HepG2 (cell line): ENCODE measurements around the gene PRM3. TPM values are rescaled to one million over a fixed set of nuclear protein-coding genes. Genes with fewer than 3 reads are reported as not detected.

Experiments used
- CSRNP2 ChIP-seq: sonication (generic); formaldehyde crosslinking; conservative IDR thresholded peaks from 2 replicates; pipeline ENCODE4 v1.8.0; 2022; ENCODE audit warnings: low read depth, missing genetic modification reagents
- ETV6 ChIP-seq: sonication (generic); formaldehyde crosslinking; conservative IDR thresholded peaks from 2 replicates; pipeline ENCODE4 v1.4.0; 2020; ENCODE audit warnings: missing genetic modification reagents
- HNF4G ChIP-seq, 2 experiments: sonication (generic) in 1 of 2; formaldehyde crosslinking in 1 of 2; IDR thresholded peaks; 2 replicates each; pipeline versions ENCODE4 v1.4.0 to v1.6.1; 2011 to 2020; ENCODE audit warnings: borderline replicate concordance in 2 of 2, low read depth in 2 of 2, mild to moderate bottlenecking in 2 of 2, low read length in 1 of 2, missing genetic modification reagents in 1 of 2, moderate library complexity in 1 of 2
- MAFF ChIP-seq: IDR thresholded peaks from 2 replicates; pipeline ENCODE4 v1.6.1; 2011; ENCODE audit warnings: low read depth, low read length, improper control_type of control experiment
- PBX3 ChIP-seq: sonication (generic); formaldehyde crosslinking; IDR thresholded peaks from 2 replicates; pipeline ENCODE4 v1.8.1; 2023; ENCODE audit warnings: missing genetic modification reagents, inconsistent platforms, borderline replicate concordance
- PHF21A ChIP-seq: sonication (generic); formaldehyde crosslinking; IDR thresholded peaks from 2 replicates; pipeline ENCODE4 v1.5.0; 2020; ENCODE audit warnings: mild to moderate bottlenecking, missing genetic modification reagents
- REL ChIP-seq: sonication (generic); formaldehyde crosslinking; conservative IDR thresholded peaks from 2 replicates; pipeline ENCODE4 v1.8.0; 2022; ENCODE audit warnings: mild to moderate bottlenecking, missing genetic modification reagents, moderate library complexity
- SAP130 ChIP-seq: IDR thresholded peaks from 2 replicates; pipeline ENCODE4 v1.6.1; 2016; ENCODE audit warnings: low read depth
- SOX6 ChIP-seq, 2 experiments: fragments of 450-650 bp in 1 of 2; sonication (generic) in 1 of 2; formaldehyde crosslinking in 1 of 2; IDR thresholded peaks; 2 replicates each; pipeline versions ENCODE4 v1.4.0 to v1.6.1; 2017 to 2020; ENCODE audit warnings: antibody characterized with exemption in 1 of 2, mild to moderate bottlenecking in 1 of 2, missing genetic modification reagents in 1 of 2
- TEF ChIP-seq: sonication (generic); formaldehyde crosslinking; IDR thresholded peaks from 2 replicates; pipeline ENCODE4 v1.5.0; 2020; ENCODE audit warnings: missing genetic modification reagents
- YEATS2 ChIP-seq: sonication (generic); formaldehyde crosslinking; IDR thresholded peaks from 2 replicates; pipeline ENCODE4 v1.4.0; 2020; ENCODE audit warnings: missing genetic modification reagents, borderline replicate concordance
- ZFP36 ChIP-seq: fragments of 150-350 bp; IDR thresholded peaks from 2 replicates; pipeline ENCODE4 v1.6.1; 2018; ENCODE audit warnings: borderline replicate concordance, low read length, low read depth; ENCODE audit not compliant: partially characterized antibody
- ZNF367 ChIP-seq: sonication (generic); formaldehyde crosslinking; IDR thresholded peaks from 2 replicates; pipeline ENCODE4 v1.4.0; 2020; ENCODE audit warnings: missing genetic modification reagents, borderline replicate concordance
- ZNF441 ChIP-seq: sonication (generic); formaldehyde crosslinking; IDR thresholded peaks from 2 replicates; pipeline ENCODE4 v1.7.0; 2021; ENCODE audit warnings: missing genetic modification reagents, borderline replicate concordance
- ZNF503 ChIP-seq: sonication (generic); formaldehyde crosslinking; IDR thresholded peaks from 2 replicates; pipeline ENCODE4 v1.4.0; 2020; ENCODE audit warnings: missing genetic modification reagents
- ZNF75D ChIP-seq: sonication (generic); formaldehyde crosslinking; IDR thresholded peaks from 2 replicates; pipeline ENCODE4 v1.8.1; 2023; ENCODE audit warnings: missing genetic modification reagents, mild to moderate bottlenecking, borderline replicate concordance
- ZNF781 ChIP-seq: sonication (generic); formaldehyde crosslinking; IDR thresholded peaks from 2 replicates; pipeline ENCODE4 v1.5.1; 2020; ENCODE audit warnings: borderline replicate concordance, mild to moderate bottlenecking, missing genetic modification reagents; ENCODE audit errors: not compliant biosample characterization
- ZNF839 ChIP-seq: sonication (generic); formaldehyde crosslinking; IDR thresholded peaks from 2 replicates; pipeline ENCODE4 v1.4.0; 2020; ENCODE audit warnings: missing genetic modification reagents, mild to moderate bottlenecking, borderline replicate concordance
- polyA plus RNA-seq, 8 experiments: library from polyadenylated mRNA; depleted of rRNA in 3 of 8; stranded (reverse) in 7 of 8; unstranded in 1 of 8; fragments of >200 nt; fragmentation: Illumina TruSeq in 4 of 8; extraction: Trizol in 4 of 8; gene quantifications; 2 replicates each; pipeline versions ENCODE4 v1.2.1 to v1.2.3, GENCODE V29; 2011 to 2016; ENCODE audit warnings: low read depth in 4 of 8, missing spikeins in 1 of 8, mixed read lengths in 1 of 8; ENCODE audit not compliant: insufficient read depth in 1 of 8
- total RNA-seq, 5 experiments: library from RNA; depleted of rRNA; stranded (reverse); fragments of >200 nt; fragmentation: Illumina TruSeq; extraction: Trizol; gene quantifications; 2 replicates each; pipeline ENCODE4 v1.2.3, GENCODE V29; 2016; ENCODE audit warnings: low read depth in 1 of 5
- TF ChIP-seq, protein P1 (sequence below): sonication (generic); formaldehyde crosslinking; IDR thresholded peaks from 2 replicates; pipeline ENCODE4 v1.8.0; 2022; ENCODE audit warnings: missing genetic modification reagents, mild to moderate bottlenecking, borderline replicate concordance

Gene PRM3
- total and polyA plus RNA-seq, 2 of the 13 experiments (the other 11 are each of a cell fraction or from before 2014, with no cell fraction given) = not detected

DNA sequence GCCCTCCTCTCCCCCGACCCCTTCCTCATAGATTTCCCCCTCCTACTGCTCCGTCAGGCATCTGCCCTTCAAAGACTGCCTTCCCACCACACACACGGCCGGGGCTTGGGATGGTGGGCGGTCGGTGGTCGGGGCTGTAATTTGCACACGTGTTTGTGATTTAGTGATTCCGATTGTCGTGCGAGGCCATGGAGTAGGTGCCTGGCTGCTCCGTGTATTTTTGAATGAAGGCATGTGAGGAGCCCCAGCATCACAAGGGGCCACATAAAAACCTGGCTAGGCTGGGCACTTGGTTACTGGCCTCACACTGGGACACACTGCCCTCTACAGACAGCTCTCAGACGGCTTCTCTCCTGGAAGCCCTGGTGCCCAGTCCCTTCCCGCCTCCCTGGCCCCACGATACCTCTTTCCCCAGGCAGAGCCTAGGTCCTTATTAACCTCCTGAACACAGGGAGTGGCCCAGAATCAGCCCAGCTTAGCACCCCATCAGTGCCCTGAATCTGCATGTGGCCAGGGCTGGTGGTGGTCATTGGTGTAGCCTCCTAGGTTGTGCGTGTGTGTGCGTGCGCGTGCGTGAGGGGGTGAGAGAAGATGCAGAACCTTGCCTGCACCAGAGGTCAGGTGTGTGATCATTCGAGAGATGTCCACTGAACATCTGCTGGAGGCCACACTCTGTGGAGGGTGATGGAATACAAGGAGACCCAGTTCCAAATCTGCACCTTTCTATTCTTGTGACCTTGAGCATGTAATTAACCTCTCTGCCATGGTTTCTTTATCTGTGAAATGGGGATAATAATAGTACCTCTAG lies 16.1 kb downstream of the PRM3 start (continued):
- TF ChIP-seq, protein P1, sequence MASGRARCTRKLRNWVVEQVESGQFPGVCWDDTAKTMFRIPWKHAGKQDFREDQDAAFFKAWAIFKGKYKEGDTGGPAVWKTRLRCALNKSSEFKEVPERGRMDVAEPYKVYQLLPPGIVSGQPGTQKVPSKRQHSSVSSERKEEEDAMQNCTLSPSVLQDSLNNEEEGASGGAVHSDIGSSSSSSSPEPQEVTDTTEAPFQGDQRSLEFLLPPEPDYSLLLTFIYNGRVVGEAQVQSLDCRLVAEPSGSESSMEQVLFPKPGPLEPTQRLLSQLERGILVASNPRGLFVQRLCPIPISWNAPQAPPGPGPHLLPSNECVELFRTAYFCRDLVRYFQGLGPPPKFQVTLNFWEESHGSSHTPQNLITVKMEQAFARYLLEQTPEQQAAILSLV (CRISPR knock-in tag) = peak; percentile 89
- TF ChIP-seq REL (CRISPR knock-in tag) (no peak), ZNF441 (CRISPR knock-in tag) (peak; percentile 50; the same call in 1 of the 2 replicates), ZNF839 (CRISPR knock-in tag) (0 out of 2 replicates have a peak, but pooled peaks have one; percentile 45), MAFF (0 out of 2 replicates have a peak, but pooled peaks have one; percentile 7), TEF (CRISPR knock-in tag) (no peak), ZFP36 (no peak), ZNF781 (CRISPR knock-in tag) (peak; percentile 75), ZNF367 (CRISPR knock-in tag) (0 out of 2 replicates have a peak, but pooled peaks have one; percentile 21), PHF21A (CRISPR knock-in tag) (peak; percentile 82; the same call in 1 of the 2 replicates), CSRNP2 (CRISPR knock-in tag) (no peak), HNF4G (IDR thresholded peaks at IDR 0.05; ENCODE audit: borderline replicate concordance, low read depth, low read length) (no peak), HNF4G (CRISPR knock-in tag; IDR thresholded peaks at IDR 0.05; ENCODE audit: borderline replicate concordance, low read depth) (peak; percentile 85), ETV6 (CRISPR knock-in tag) (no peak), PBX3 (CRISPR knock-in tag) (no peak), YEATS2 (peak; percentile 38; the same call in 1 of the 2 replicates), SAP130 (peak; percentile 77), ZNF75D (CRISPR knock-in tag) (no peak), SOX6 (IDR thresholded peaks at IDR 0.05) (no peak), SOX6 (CRISPR knock-in tag; IDR thresholded peaks at IDR 0.05) (peak; percentile 75), ZNF503 (peak; percentile 68; the same call in 1 of the 2 replicates)
